HepG2 (cell line): ENCODE data around the gene ZNF225. TPM values are rescaled to one million over a fixed set of nuclear protein-coding genes. Genes with fewer than 3 reads are reported as not detected.

Source experiments
- CEBPB ChIP-seq: IDR thresholded peaks from 2 replicates; pipeline ENCODE4 v1.6.1; 2011; ENCODE audit warnings: low read depth, low read length, improper control_type of control experiment, borderline replicate concordance
- EZH2 ChIP-seq: conservative IDR thresholded peaks from 2 replicates; pipeline ENCODE4 v1.6.1; 2012; ENCODE audit warnings: mild to moderate bottlenecking, low read depth, low read length, moderate library complexity
- FOXM1 ChIP-seq: sonication (generic); formaldehyde crosslinking; IDR thresholded peaks from 2 replicates; pipeline ENCODE4 v1.5.0; 2020; ENCODE audit warnings: missing genetic modification reagents
- GPN1 ChIP-seq: sonication (generic); formaldehyde crosslinking; IDR thresholded peaks from 2 replicates; pipeline ENCODE4 v1.5.1; 2020; ENCODE audit warnings: missing genetic modification reagents, borderline replicate concordance
- HOXA5 ChIP-seq: sonication (generic); formaldehyde crosslinking; IDR thresholded peaks from 2 replicates; pipeline ENCODE4 v1.4.0; 2020; ENCODE audit warnings: missing genetic modification reagents
- HOXA9 ChIP-seq: sonication (generic); formaldehyde crosslinking; IDR thresholded peaks from 2 replicates; pipeline ENCODE4 v1.8.1; 2022; ENCODE audit warnings: missing genetic modification reagents, mild to moderate bottlenecking, moderate library complexity, borderline replicate concordance
- KLF13 ChIP-seq: sonication (generic); formaldehyde crosslinking; IDR thresholded peaks from 2 replicates; pipeline ENCODE4 v1.4.0; 2020; ENCODE audit warnings: mild to moderate bottlenecking, missing genetic modification reagents
- MED13 ChIP-seq: sonication (generic); formaldehyde crosslinking; IDR thresholded peaks from 2 replicates; pipeline ENCODE4 v1.5.0; 2020; ENCODE audit warnings: missing genetic modification reagents
- MIER2 ChIP-seq: IDR thresholded peaks from 2 replicates; pipeline ENCODE4 v1.6.1; 2016; ENCODE audit warnings: missing biosample characterization, missing genetic modification reagents
- NAIF1 ChIP-seq: sonication (generic); formaldehyde crosslinking; IDR thresholded peaks from 2 replicates; pipeline ENCODE4 v1.5.0; 2020; ENCODE audit warnings: mild to moderate bottlenecking, missing genetic modification reagents, borderline replicate concordance
- NFIB ChIP-seq: sonication (generic); formaldehyde crosslinking; IDR thresholded peaks from 2 replicates; pipeline ENCODE4 v1.9.0; 2021; ENCODE audit warnings: missing genetic modification reagents, mild to moderate bottlenecking, borderline replicate concordance
- NFYB ChIP-seq: sonication (generic); formaldehyde crosslinking; IDR thresholded peaks from 2 replicates; pipeline ENCODE4 v1.4.0; 2020; ENCODE audit warnings: missing genetic modification reagents
- PLRG1 ChIP-seq: fragments of 450-650 bp; conservative IDR thresholded peaks from 2 replicates; pipeline ENCODE4 v1.6.1; 2016
- SP2 ChIP-seq: sonication (generic); formaldehyde crosslinking; IDR thresholded peaks from 2 replicates; pipeline ENCODE4 v1.5.1; 2020; ENCODE audit warnings: mild to moderate bottlenecking, missing genetic modification reagents
- TARDBP ChIP-seq: sonication (generic); formaldehyde crosslinking; IDR thresholded peaks from 2 replicates; pipeline ENCODE4 v1.8.0; 2022; ENCODE audit warnings: mild to moderate bottlenecking, missing genetic modification reagents
- TOPORS ChIP-seq: sonication (generic); formaldehyde crosslinking; IDR thresholded peaks from 2 replicates; pipeline ENCODE4 v1.8.0; 2023; ENCODE audit warnings: mild to moderate bottlenecking, missing genetic modification reagents
- ZMYM2 ChIP-seq: sonication (generic); formaldehyde crosslinking; IDR thresholded peaks from 2 replicates; pipeline ENCODE4 v1.8.0; 2022; ENCODE audit warnings: mild to moderate bottlenecking, missing genetic modification reagents
- ZNF138 ChIP-seq: sonication (generic); formaldehyde crosslinking; IDR thresholded peaks from 2 replicates; pipeline ENCODE4 v1.5.0; 2020; ENCODE audit warnings: mild to moderate bottlenecking, low read depth, missing genetic modification reagents
- ZNF180 ChIP-seq: sonication (generic); formaldehyde crosslinking; IDR thresholded peaks from 2 replicates; pipeline ENCODE4 v1.4.0; 2020; ENCODE audit warnings: low read depth, missing genetic modification reagents, borderline replicate concordance
- ZNF329 ChIP-seq: sonication (generic); formaldehyde crosslinking; IDR thresholded peaks from 2 replicates; pipeline ENCODE4 v1.9.0; 2021; ENCODE audit warnings: low read depth, mild to moderate bottlenecking, missing genetic modification reagents
- ZNF333 ChIP-seq: sonication (generic); formaldehyde crosslinking; IDR thresholded peaks from 2 replicates; pipeline ENCODE4 v1.4.0; 2020; ENCODE audit warnings: mild to moderate bottlenecking, missing genetic modification reagents, borderline replicate concordance
- ZNF335 ChIP-seq: sonication (generic); formaldehyde crosslinking; IDR thresholded peaks from 2 replicates; pipeline ENCODE4 v1.4.0; 2020; ENCODE audit warnings: missing genetic modification reagents
- ZNF33A ChIP-seq: sonication (generic); formaldehyde crosslinking; IDR thresholded peaks from 2 replicates; pipeline ENCODE4 v1.5.1; 2020; ENCODE audit warnings: missing genetic modification reagents, mild to moderate bottlenecking, moderate library complexity, borderline replicate concordance
- ZNF484 ChIP-seq: sonication (generic); formaldehyde crosslinking; IDR thresholded peaks from 2 replicates; pipeline ENCODE4 v1.5.1; 2020; ENCODE audit warnings: mild to moderate bottlenecking, low read depth, missing genetic modification reagents, borderline replicate concordance
- ZNF777 ChIP-seq: sonication (generic); formaldehyde crosslinking; IDR thresholded peaks from 2 replicates; pipeline ENCODE4 v1.4.0; 2020; ENCODE audit warnings: missing genetic modification reagents
- polyA plus RNA-seq, 8 experiments: library from polyadenylated mRNA; depleted of rRNA in 3 of 8; stranded (reverse) in 7 of 8; unstranded in 1 of 8; fragments of >200 nt; fragmentation: Illumina TruSeq in 4 of 8; extraction: Trizol in 4 of 8; gene quantifications; 2 replicates each; pipeline versions ENCODE4 v1.2.1 to v1.2.3, GENCODE V29; 2011 to 2016; ENCODE audit warnings: low read depth in 4 of 8, missing spikeins in 1 of 8, mixed read lengths in 1 of 8; ENCODE audit not compliant: insufficient read depth in 1 of 8
- total RNA-seq, 5 experiments: library from RNA; depleted of rRNA; stranded (reverse); fragments of >200 nt; fragmentation: Illumina TruSeq; extraction: Trizol; gene quantifications; 2 replicates each; pipeline ENCODE4 v1.2.3, GENCODE V29; 2016; ENCODE audit warnings: low read depth in 1 of 5
- TF ChIP-seq, protein P1 (sequence below): sonication (generic); formaldehyde crosslinking; IDR thresholded peaks from 2 replicates; pipeline ENCODE4 v1.4.0; 2020; ENCODE audit warnings: missing genetic modification reagents, low read depth, mild to moderate bottlenecking, borderline replicate concordance
- TF ChIP-seq, protein P2 (sequence below): sonication (generic); formaldehyde crosslinking; IDR thresholded peaks from 2 replicates; pipeline ENCODE4 v1.5.0; 2020; ENCODE audit warnings: missing genetic modification reagents
- TF ChIP-seq, protein P3 (sequence below): IDR thresholded peaks from 2 replicates; pipeline ENCODE4 v1.6.1; 2012; ENCODE audit warnings: low read length, improper control_type of control experiment

The ZNF225 gene
- total and polyA plus RNA-seq, 2 of the 13 experiments (the other 11 are each of a cell fraction or from before 2014, with no cell fraction given): 0.87 to 3.3 TPM

DNA sequence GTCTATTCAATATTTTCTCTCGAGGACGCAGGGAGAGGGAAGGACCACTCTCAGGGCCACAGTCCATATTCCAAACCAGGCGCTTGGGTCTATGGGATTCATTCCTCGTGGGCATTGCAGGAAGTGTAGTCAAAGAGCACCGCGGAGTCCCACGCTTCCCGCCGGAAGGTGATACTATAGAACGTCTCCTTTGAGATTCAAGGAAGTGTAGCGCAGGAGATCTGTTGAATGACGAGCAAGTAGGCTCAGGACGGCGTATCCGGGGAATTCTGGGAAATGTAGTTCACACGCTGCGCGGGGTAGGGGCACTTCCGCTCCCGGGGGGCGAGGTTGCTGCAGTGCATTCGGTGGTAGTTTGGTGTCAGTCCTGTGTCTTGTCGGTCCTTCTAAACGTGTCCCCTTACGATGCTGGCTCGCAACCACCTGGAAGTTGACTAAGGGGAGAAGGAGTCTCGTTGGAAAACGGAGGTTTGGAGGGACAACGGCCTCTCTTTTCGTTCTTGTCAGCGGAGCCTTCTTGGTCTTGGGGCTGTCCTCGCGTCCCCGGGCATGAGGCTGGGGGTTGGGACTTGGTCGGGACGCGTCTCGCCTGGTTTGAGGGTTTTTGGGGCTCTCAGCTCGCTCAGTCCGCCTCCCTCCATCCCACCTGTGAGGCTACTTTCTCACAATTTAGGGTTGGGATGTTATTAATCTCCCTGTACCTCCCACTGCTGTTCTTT is 41.2 kb upstream of the ZNF225 start, which contains the start of gene ZNF284 (continued):
- no peak for TF ChIP-seq ZNF484 (CRISPR knock-in tag)
- TF ChIP-seq ZNF33A (CRISPR knock-in tag): no peak
- no peak for TF ChIP-seq ZNF180 (CRISPR knock-in tag)
- TF ChIP-seq TARDBP (CRISPR knock-in tag): 0 out of 2 replicates have a peak, but pooled peaks have one; percentile 44
- TF ChIP-seq NAIF1 (CRISPR knock-in tag): no peak
- TF ChIP-seq, protein P1, sequence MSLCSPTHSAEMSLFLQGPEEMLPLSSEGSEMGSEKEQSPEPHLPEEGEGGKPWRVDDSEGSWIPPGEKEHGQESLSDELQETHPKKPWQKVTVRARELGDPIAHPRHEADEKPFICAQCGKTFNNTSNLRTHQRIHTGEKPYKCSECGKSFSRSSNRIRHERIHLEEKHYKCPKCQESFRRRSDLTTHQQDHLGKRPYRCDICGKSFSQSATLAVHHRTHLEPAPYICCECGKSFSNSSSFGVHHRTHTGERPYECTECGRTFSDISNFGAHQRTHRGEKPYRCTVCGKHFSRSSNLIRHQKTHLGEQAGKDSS (CRISPR knock-in tag): no peak
- no peak for TF ChIP-seq PLRG1
- no peak for TF ChIP-seq ZNF777 (CRISPR knock-in tag)
- peak; percentile 42 for TF ChIP-seq NFYB (CRISPR knock-in tag)
- TF ChIP-seq ZMYM2 (CRISPR knock-in tag): no peak
- TF ChIP-seq EZH2: no peak
- no peak for TF ChIP-seq FOXM1 (CRISPR knock-in tag)
- TF ChIP-seq KLF13 (CRISPR knock-in tag): no peak
- no peak for TF ChIP-seq ZNF138 (CRISPR knock-in tag)
- TF ChIP-seq HOXA5: peak; percentile 56; the same call in 1 of the 2 replicates
- TF ChIP-seq NFIB (CRISPR knock-in tag): no peak
- TF ChIP-seq MED13 (CRISPR knock-in tag): no peak
- TF ChIP-seq TOPORS (CRISPR knock-in tag): no peak
- no peak for TF ChIP-seq SP2 (CRISPR knock-in tag)
- no peak for TF ChIP-seq HOXA9 (CRISPR knock-in tag)
- TF ChIP-seq ZNF335 (CRISPR knock-in tag): peak; percentile 87
- TF ChIP-seq, protein P2, sequence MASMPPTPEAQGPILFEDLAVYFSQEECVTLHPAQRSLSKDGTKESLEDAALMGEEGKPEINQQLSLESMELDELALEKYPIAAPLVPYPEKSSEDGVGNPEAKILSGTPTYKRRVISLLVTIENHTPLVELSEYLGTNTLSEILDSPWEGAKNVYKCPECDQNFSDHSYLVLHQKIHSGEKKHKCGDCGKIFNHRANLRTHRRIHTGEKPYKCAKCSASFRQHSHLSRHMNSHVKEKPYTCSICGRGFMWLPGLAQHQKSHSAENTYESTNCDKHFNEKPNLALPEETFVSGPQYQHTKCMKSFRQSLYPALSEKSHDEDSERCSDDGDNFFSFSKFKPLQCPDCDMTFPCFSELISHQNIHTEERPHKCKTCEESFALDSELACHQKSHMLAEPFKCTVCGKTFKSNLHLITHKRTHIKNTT (CRISPR knock-in tag): no peak
- 0 out of 2 replicates have a peak, but pooled peaks have one; percentile 48 for TF ChIP-seq MIER2
- TF ChIP-seq, protein P3, sequence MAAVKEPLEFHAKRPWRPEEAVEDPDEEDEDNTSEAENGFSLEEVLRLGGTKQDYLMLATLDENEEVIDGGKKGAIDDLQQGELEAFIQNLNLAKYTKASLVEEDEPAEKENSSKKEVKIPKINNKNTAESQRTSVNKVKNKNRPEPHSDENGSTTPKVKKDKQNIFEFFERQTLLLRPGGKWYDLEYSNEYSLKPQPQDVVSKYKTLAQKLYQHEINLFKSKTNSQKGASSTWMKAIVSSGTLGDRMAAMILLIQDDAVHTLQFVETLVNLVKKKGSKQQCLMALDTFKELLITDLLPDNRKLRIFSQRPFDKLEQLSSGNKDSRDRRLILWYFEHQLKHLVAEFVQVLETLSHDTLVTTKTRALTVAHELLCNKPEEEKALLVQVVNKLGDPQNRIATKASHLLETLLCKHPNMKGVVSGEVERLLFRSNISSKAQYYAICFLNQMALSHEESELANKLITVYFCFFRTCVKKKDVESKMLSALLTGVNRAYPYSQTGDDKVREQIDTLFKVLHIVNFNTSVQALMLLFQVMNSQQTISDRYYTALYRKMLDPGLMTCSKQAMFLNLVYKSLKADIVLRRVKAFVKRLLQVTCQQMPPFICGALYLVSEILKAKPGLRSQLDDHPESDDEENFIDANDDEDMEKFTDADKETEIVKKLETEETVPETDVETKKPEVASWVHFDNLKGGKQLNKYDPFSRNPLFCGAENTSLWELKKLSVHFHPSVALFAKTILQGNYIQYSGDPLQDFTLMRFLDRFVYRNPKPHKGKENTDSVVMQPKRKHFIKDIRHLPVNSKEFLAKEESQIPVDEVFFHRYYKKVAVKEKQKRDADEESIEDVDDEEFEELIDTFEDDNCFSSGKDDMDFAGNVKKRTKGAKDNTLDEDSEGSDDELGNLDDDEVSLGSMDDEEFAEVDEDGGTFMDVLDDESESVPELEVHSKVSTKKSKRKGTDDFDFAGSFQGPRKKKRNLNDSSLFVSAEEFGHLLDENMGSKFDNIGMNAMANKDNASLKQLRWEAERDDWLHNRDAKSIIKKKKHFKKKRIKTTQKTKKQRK: no peak
- no peak for TF ChIP-seq GPN1 (CRISPR knock-in tag)
- TF ChIP-seq CEBPB: no peak
- no peak for TF ChIP-seq ZNF333
- TF ChIP-seq ZNF329: no peak; the same call in 1 of the 2 replicates
